HG02642 (cell line): Measurements from ENCODE around the gene CHN2.
"Not testable (repeated sequence)": the region's sequence is repeated elsewhere in the genome, so short reads cannot be mapped to it uniquely, and the experiment has no call there.

Source experiments
- ATAC-seq: cut with Tn5 transposase; IDR thresholded peaks from one replicate; pipeline ENCODE4 v1.9.1; 2021; ENCODE audit warnings: mild to moderate bottlenecking; ENCODE audit not compliant: unreplicated experiment, poor library complexity

The CHN2 gene

GRCh38 chr7:29254591-29254990, 60.0 kb downstream of the CHN2 start:
- ATAC-seq: no peak

DNA sequence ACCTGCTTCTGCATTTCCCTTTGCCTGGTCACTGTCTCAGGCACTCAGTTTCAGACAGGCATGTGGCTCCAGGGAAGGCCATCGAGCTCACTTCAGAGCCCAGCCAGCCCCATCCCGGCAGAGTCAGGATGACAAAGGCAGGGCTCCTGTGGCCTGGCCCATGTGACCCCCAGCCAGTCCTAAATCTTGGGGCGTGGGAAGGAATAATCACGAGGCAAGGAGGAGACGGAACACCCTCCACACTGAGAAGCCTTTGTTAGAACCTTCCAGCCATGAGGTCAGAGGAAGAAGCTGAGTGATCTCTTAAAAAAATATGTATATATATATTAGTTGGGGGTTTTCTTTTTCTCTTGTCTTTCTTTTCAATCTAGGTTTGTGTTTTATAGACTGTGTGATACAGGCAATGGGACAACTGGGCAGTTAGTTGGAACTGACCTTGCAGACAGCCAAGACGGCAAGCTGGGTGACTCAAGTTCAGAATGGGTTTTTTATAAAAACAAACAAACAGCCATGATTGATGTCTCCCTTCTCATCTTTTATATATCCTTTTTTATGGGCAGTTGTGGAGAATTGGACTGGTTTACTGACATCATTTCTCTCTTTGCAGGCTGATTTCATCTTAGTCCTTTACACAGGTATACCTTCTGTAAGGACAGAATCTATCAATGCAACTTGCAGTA, 60.8 kb downstream of the CHN2 start:
- ATAC-seq: no peak

DNA sequence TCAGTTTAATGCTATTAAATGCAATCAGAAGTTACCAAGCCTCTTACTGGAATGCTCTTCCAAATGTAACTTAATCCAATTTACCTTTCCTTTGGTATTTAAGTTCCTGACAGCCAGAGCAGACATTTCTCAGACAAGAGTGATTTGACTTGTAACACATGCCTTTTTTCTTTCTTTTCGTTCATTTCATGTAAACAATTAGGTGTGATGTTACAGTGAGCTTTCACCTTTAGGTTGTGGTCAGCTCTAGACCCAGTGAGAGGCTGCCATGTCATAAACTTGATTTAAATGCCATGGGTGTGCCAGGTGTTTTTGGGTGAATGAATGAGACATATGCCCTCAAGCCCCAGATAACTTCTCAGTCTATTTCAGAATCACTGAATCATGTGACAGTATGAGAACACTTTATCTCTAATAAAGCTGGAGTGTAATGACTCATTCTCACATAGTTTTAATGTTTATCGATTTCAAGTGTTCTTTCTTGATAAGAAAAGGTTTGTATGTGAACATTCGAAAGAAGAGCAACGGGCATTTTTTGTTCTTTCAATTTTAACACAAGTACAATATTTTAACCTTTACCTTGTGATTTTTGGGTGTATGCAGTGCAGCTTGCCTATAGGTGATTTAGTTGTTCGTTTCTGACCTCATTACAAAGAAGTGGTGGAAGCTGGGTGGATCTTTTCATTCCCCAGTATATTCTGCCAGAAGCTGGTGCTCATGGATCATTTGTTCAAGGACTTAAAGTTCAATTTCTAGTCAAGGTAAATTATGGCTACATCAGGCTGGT, 61.5 kb downstream of the CHN2 start:
- no peak for ATAC-seq

GRCh38 chr7:29256693-29257002, 62.1 kb downstream of the CHN2 start:
- ATAC-seq: no peak

GRCh38 chr7:29258951-29259350, 64.4 kb downstream of the CHN2 start:
- ATAC-seq: no peak

- ATAC-seq: no peak
Measured at GRCh38 chr7:29262191-29262917, 67.8 kb downstream of the CHN2 start.

- not testable (repeated sequence) for ATAC-seq
Measured at GRCh38 chr7:29263601-29264207, 69.1 kb downstream of the CHN2 start.

DNA sequence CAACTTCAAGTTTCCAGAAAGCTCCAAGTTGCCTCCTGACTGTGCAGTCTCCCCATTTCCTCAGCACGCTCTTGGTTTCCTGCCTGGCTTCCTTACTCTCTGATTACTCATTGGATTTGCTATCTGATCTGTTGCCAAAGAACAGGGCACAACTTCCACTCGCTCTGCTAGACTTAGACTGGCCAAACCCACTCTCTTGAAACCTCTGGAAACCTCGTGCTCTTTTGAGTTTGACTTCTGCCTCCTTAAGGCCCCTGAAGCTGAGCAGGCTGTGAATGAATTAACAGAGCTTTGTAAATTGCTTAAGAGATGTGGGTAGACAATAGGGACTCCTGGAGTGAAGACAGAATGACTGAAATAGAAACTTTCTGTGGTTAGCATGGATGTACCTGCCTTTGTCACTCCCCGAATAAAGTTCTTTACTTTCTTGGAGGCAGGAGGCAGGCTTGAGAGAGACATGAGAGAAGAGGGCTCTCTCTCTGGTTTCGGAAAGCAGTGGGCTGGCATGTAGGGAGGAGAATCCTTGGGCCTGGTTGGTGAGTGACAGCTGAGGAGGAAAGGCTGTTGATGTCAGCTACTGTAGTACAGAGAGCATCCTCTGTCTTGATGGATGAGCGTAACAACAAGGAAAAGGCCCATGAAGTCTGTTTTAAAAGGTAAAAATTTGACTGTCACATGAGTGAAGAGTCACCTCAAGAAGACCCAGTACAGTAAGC, 70.8 kb downstream of the CHN2 start:
- no peak for ATAC-seq

- ATAC-seq: no peak
Measured at GRCh38 chr7:29269935-29270334, 75.4 kb downstream of the CHN2 start.

- ATAC-seq: no peak
Measured at GRCh38 chr7:29270594-29271318, 76.2 kb downstream of the CHN2 start.

DNA sequence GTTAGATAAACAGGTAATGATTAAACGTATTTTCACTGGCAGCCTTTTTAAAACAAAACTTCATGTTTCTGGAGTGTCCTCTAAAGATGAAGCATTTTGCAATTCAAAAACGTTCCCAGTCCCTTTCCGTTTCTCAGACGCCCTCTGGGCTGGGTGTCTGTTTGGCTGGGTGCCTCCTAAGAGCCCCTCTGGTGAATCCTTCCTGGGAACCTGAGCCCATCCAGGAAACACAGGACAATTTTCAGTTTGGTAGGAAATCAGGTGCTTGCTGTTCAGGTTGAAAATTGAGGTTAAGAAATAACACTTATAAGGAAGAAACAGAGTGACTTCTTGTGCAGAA, 76.7 kb downstream of the CHN2 start:
- ATAC-seq: no peak

DNA sequence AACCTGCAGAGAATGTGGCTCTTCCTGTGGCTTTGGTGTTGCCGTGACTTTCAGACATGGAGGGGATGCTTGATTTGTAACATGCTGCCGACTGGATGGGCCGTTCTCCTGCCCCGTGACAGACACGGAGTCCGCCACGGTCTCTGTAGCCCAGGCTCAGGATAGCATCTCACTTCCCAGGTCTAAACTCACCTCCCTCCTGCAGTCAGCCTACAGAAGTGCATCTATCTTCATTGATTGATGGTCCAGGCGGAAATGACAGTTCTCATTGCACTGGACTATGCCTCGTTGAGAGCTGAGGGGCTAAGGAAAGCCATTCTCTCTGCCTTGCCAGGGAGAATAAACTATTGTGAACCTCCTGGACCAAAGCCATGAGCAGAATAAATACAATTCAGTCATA, 77.5 kb downstream of the CHN2 start:
- no peak for ATAC-seq

- no peak for ATAC-seq
Measured at GRCh38 chr7:29274146-29275017, 79.8 kb downstream of the CHN2 start.

GRCh38 chr7:29275018-29275318, 80.4 kb downstream of the CHN2 start:
- no peak for ATAC-seq

GRCh38 chr7:29275493-29275892, 80.9 kb downstream of the CHN2 start:
- ATAC-seq: no peak

DNA sequence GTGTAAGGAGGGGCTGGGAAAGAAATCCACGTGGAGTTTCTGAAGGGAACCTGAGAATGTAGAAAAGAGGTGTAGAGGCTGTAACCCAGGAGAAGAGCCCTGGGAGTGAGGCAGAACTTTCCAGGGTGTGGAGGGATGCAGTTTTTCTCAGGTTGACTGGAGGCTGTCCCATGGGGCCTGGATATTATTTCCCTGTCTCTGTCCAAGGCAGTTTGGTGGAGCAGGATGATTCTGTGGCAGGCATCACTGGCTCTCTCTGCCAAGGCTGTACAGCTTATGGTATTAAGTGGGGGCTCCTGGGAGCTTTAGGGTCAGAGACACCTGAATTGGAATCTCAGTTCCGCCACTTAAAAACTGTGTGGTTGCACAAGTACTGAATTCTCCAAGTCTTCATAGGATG, 81.6 kb downstream of the CHN2 start:
- no peak for ATAC-seq

- no peak for ATAC-seq
Measured at GRCh38 chr7:29276806-29277205, 82.2 kb downstream of the CHN2 start.

DNA sequence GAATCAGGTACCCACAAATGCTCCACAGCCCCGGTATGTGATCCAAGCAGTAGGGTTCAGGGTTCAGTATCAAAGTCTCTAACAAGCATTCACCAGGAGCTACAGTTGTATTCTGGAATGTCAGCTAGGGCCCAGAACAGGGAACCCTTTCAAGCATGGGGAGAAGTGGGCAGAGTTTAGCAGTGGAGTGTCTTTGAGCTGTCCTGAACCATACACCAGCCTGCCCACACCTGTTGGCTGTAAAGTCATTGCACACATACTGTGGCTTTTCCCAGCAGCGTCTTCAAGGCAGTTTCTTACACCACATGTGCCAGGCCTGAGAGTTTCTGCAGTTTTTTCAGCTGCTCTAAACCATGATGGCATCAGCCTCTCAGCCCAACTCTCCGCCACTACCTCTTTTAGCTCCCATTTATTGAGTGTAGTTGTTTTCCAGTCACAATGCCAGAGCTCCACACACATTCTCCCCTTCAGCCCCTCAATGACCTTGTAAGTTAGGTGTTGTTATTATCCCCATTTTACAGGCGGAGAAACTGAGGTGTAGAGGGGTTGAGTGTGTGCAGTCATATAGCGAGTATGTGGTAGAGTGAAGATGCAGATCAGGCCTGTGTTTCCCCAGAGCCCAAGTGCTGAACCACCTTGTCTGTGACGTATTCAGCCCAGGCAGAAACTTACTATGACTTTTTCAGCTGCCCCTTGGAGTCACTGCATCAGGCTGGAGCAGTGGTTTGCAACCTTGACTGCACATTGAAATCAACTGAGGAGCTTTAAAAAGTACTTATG, 83.1 kb downstream of the CHN2 start:
- ATAC-seq: no peak
